GM18870 (cell line): ENCODE measurements around the gene PTDSS2.

Experiments
- ATAC-seq: cut with Tn5 transposase; IDR thresholded peaks from one replicate; pipeline ENCODE4 v1.9.1; 2021; ENCODE audit warnings: moderate library complexity; ENCODE audit not compliant: unreplicated experiment

Gene PTDSS2

GRCh38 chr11:528166-528814 is 78.2 kb downstream of the PTDSS2 start:
- no peak for ATAC-seq

- ATAC-seq, result no peak
These were observed 79.0 kb downstream of the PTDSS2 start for GRCh38 chr11:528815-529727.

GRCh38 chr11:529728-530411 is 79.8 kb downstream of the PTDSS2 start:
- no peak for ATAC-seq

GRCh38 chr11:530960-531831 is 81.1 kb downstream of the PTDSS2 start:
- ATAC-seq, result no peak

- ATAC-seq, result no peak
These were observed 81.9 kb downstream of the PTDSS2 start for GRCh38 chr11:531919-532526.

GRCh38 chr11:532527-532985 is 82.5 kb downstream of the PTDSS2 start:
- no peak for ATAC-seq

GRCh38 chr11:532986-533585 is 83.0 kb downstream of the PTDSS2 start:
- ATAC-seq, result no peak

- ATAC-seq, result no peak
These were observed 83.7 kb downstream of the PTDSS2 start for GRCh38 chr11:533586-534395.

- no peak for ATAC-seq
These were observed 84.5 kb downstream of the PTDSS2 start for GRCh38 chr11:534396-535209.

- no peak for ATAC-seq
These were observed 85.1 kb downstream of the PTDSS2 start for GRCh38 chr11:535210-535518.

- no peak for ATAC-seq
These were observed 85.7 kb downstream of the PTDSS2 start, which contains the start of gene HRAS for GRCh38 chr11:535519-536454. Gene HRAS (minus strand): TSS chr11:535576.

- ATAC-seq, result peak; percentile 60
These were observed 87.0 kb downstream of the PTDSS2 start, which contains the start of gene LRRC56 for GRCh38 chr11:536841-537621. Gene LRRC56 (plus strand): TSS chr11:537527. CDS start chr11:540685, 3,158 bp downstream.

GRCh38 chr11:537622-538430 is 87.7 kb downstream of the PTDSS2 start:
- ATAC-seq, result no peak

GRCh38 chr11:538431-539051 is 88.5 kb downstream of the PTDSS2 start:
- ATAC-seq, result no peak

GRCh38 chr11:539971-540481 is 89.9 kb downstream of the PTDSS2 start:
- ATAC-seq, result no peak
